ENCODE data around the gene POP4. TPM values are rescaled to one million over a fixed set of nuclear protein-coding genes. Genes with fewer than 3 reads are reported as not detected.

Gene POP4
- total and polyA plus RNA-seq, 9 of the 15 experiments (the other 6 are each of a cell fraction or from before 2014, with no cell fraction given) = 42.1 to 128 (median 99.0) TPM

DNA sequence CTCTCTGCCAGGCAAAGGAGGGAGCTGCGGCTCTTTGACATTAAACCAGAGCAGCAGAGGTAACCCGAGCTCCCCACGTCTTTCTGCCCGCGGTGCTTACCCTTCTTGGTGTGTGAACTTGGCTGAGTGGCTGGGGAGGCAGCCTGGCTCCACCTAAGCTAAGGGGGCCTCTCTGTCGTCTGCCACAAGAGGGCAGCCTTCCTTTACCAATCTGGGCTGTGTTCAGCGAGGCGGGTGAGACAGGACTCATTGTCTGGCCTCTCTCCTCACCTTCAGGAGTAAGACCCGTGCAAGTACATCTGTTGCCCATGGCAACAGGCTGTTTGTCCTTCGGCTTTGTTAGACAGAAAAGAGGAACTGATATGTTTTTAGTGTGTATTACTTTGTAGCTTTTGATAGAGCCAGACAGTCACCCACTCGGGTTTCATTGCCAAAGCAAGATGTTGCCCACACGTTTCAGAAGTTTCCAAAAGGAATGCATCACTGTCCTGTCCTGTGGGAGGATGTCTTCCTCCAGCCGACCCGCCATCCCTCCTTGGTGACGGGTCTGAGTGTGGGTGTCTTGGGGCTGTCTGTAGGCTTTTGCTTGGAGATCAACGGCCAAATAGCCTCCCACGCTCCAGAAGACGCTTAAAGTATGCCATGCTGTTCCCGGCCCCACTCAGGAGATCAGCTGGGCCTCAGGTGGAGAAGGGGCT is 4.6 kb downstream of the POP4 start (continued):
- peak; percentile 80 for TF ChIP-seq ZBTB33 (CRISPR knock-in tag; IDR thresholded peaks at IDR 0.05)
- TF ChIP-seq STAT5B (CRISPR knock-in tag; IDR thresholded peaks at IDR 0.05) = no peak
- no peak for TF ChIP-seq CBX2 (IDR thresholded peaks at IDR 0.05; ENCODE audit: insufficient read depth, low read length, poor library complexity, severe bottlenecking)
- TF ChIP-seq RAD21 (CRISPR knock-in tag; conservative IDR thresholded peaks at IDR 0.05 in 1 of 2, IDR thresholded peaks at IDR 0.05 in 1 of 2) = peak; percentile 97 to 99
- TF ChIP-seq RCOR1 (IDR thresholded peaks at IDR 0.05; ENCODE audit: borderline replicate concordance in 1 of 2, low read depth in 2 of 2, low read length in 2 of 2) = peak in 1 of 2 experiments; percentile 53; a peak in 1 of 4 replicates
- peak; percentile 56; the same call in 1 of the 2 replicates for TF ChIP-seq ATF7 (IDR thresholded peaks at IDR 0.05)
- TF ChIP-seq ZKSCAN1 (IDR thresholded peaks at IDR 0.05; ENCODE audit: low read depth, low read length) = 0 out of 2 replicates have a peak, but pooled peaks have one; percentile 11
- TF ChIP-seq NCOA2 (IDR thresholded peaks at IDR 0.05; ENCODE audit: partially characterized antibody in 2 of 2) = no peak
- no peak for TF ChIP-seq MEF2A (IDR thresholded peaks at IDR 0.05; ENCODE audit: control insufficient read depth, low read depth, low read length)
- no peak for TF ChIP-seq ZNF253 (CRISPR knock-in tag; conservative IDR thresholded peaks at IDR 0.05)
- no peak for TF ChIP-seq ZNF318 (IDR thresholded peaks at IDR 0.05; ENCODE audit: borderline replicate concordance in 1 of 2, low read depth in 1 of 2)
- no peak for TF ChIP-seq SP1 (CRISPR knock-in tag; IDR thresholded peaks at IDR 0.05)
- TF ChIP-seq TOE1 (IDR thresholded peaks at IDR 0.05; ENCODE audit: borderline replicate concordance) = no peak
- TF ChIP-seq TOE1 (CRISPR knock-in tag; IDR thresholded peaks at IDR 0.05; ENCODE audit: borderline replicate concordance, low read depth) = no peak
- TF ChIP-seq ESRRA (IDR thresholded peaks at IDR 0.05; ENCODE audit: borderline replicate concordance, low read depth) = peak; percentile 56; the same call in 1 of the 2 replicates
- peak; percentile 79 for TF ChIP-seq CC2D1A (IDR thresholded peaks at IDR 0.05)
- 0 out of 2 replicates have a peak, but pooled peaks have one; percentile 8 for TF ChIP-seq HCFC1 (IDR thresholded peaks at IDR 0.05; ENCODE audit: low read depth, low read length)

Measured in K562 (cell line).